Measurements from ENCODE around the gene CCBE1. TPM values are rescaled to one million over a fixed set of nuclear protein-coding genes. Genes with fewer than 3 reads are reported as not detected.
"Not testable (repeated sequence)": the region's sequence is repeated elsewhere in the genome, so short reads cannot be mapped to it uniquely, and the experiment has no call there.

Gene CCBE1
- total RNA-seq, 1 donor from 2014 or later = 1.8 TPM

GRCh38 chr18:59681521-59682004 lies 15.7 kb downstream of the CCBE1 start:
- DNase-seq (ENCODE audit: low spot score) = no peak

DNA sequence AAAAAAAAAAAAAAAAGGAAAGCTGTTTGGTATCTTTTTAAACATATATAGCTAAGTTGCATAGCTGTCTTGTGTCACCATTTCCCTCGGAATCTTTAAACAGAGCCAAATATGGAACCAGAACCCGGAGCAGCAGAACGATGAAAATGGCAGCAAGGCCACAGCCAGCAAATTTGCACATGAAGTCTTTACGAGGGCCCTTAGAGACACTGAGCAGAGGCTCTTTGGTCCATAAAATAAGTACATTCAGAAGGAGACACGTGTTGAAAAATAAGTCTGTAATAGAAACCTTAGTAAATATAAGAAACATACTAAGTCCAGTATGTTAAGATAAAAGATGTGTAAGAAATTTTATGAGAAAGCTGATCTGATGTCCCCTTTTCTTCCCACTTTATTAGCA lies 16.2 kb downstream of the CCBE1 start:
- no peak for DNase-seq (ENCODE audit: low spot score)

DNA sequence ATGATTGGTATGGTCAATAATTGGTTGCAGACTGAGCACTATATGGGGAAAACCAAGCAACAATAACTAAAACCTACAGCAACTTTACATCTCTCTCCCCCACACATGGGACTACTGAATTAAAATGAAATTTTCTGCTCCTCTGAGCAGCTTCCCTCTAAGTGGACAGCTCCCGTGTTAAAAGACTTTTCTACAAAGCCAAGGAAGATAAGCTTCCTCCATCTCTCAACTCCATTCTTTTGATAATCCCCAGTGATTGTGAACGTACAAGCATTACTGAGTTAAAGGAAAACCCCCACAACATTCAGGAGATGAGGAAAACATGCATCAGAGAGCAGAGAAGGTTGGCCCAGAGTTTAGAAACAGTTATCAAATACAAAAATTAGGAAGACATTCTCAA lies 21.9 kb downstream of the CCBE1 start:
- no peak for DNase-seq (ENCODE audit: low spot score)

- no peak for DNase-seq (ENCODE audit: low spot score)
These were observed 22.3 kb downstream of the CCBE1 start for GRCh38 chr18:59674903-59675270.

DNA sequence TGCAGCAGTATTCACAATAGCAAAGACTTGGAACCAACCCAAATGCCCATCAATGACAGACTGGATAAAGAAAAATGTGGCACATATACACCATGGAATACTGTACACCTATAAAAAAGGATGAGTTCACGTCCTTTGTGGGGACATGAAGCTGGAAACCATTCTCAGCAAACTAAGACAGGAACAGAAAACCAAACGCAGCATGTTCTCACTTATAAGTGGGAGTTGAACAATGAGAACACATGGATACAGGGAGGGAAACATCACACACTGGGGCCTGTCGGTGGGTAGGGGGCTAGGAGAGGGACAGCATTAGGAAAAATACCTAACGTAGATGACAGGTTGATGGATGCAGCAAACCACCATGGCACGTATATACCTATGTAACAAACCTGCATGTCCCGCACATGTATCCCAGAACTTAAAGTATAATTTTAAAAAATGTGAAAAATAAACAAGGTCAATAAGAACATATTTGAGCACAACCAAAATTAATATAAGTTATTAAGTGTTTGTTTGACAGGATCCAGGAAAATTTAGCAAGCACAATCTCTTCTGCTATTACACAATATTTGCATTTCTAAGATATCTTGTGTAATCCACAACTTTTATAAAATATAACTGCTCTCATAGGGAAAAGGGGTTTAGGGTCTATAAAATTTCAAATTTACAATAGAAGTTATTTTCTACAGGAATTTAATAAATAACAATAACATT lies 22.9 kb downstream of the CCBE1 start:
- DNase-seq (ENCODE audit: low spot score) = no peak

- DNase-seq (ENCODE audit: low spot score) = no peak
These were observed 24.9 kb downstream of the CCBE1 start for GRCh38 chr18:59672235-59672711.

DNA sequence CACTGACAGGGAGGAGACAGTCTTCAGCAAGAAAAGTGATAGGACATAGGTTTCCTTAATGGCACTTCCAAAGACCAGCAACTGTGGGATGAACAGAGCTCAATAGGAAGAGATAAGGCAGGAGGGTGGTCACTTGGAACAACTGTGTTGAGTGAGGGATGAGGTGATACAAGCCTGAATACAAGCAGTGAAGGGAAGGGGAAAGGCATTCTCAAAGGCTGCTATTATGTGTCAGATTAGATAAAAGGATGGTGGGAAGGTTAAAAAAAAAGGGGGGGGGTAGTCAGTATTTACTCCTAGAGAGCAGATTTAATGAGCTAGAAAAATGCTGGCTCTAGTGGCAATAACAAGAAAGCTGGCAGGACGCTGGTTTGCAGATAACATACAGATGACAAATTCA lies 25.7 kb downstream of the CCBE1 start:
- DNase-seq (ENCODE audit: low spot score) = no peak

DNA sequence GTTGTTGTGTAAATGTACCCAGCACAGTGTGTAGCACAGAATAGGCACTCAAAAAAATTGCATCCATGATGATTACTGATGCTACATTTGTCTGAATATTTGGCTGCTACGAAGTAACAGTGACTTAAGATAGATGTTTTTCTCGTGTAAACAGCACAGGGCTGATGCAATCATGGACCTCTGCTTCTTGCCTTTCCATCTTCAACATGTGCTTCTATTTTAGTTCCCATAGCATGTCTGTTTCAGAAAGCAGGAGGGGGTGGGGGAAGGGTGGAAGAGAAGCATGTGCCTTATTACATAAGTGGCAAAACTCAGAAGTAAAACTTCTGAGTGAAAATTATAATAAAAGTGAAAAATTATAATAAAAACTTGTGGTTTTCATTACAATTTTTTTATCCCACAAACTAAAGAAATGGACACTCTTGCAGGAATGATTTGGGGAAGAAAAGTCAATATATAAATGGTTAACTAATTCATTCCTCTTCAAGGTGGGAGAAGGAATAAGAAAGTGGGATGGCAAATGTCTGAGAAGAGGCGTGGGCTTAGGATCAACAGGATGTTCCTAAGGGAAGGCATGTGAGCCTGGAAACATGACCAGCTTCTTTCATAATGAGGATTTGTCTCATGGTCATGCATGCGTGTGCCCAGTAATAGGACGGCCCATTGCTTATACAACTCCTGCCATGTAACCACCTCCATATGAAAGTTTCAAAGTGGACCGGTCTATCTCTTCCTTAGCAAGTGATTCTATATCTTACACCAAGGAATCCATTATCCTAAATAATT lies 27.2 kb downstream of the CCBE1 start:
- DNase-seq (ENCODE audit: low spot score) = no peak

DNA sequence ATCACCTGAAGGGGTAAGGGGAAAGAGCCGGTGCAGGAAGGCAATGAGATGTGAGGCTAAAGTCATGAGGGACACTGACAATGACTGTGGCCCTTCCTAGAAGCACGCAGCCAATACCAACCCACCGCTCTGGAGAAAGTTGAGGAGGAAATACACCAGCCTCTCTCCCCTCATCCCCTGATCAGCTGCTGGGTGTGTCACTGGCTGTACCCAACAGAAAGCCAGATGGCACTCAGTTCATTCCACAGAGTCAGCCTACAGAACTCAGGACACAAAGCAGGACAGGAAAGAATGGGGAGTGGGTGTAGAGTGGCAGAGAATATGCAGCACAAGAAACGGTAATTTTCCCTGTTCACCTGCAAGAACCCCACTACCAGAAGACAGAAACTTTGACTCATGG lies 29.7 kb downstream of the CCBE1 start:
- DNase-seq (ENCODE audit: low spot score) = no peak

DNA sequence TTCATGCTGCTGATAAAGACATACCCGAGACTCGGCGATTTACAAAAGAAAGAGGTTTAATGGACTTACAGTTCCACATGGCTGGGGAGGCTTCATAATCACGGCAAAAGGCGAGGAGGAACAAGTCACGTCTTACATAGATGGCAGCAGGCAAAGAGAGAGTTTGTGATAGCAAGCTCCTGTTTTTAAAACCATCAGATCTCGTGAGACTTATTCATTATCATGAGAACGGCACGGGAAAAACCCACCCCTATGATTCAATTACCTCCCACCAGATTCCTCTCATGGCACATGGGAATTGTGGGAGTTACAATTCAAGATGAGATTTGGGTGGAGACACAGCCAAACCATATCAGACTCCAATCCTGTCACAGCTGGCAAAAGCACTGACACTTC lies 31.2 kb downstream of the CCBE1 start:
- DNase-seq (ENCODE audit: low spot score) = not testable (repeated sequence)

GRCh38 chr18:59665057-59666006 lies 31.9 kb downstream of the CCBE1 start:
- no peak for DNase-seq (ENCODE audit: low spot score)

GRCh38 chr18:59664329-59664728 lies 32.9 kb downstream of the CCBE1 start:
- DNase-seq (ENCODE audit: low spot score) = no peak

GRCh38 chr18:59663096-59663495 lies 34.1 kb downstream of the CCBE1 start:
- no peak for DNase-seq (ENCODE audit: low spot score)

DNA sequence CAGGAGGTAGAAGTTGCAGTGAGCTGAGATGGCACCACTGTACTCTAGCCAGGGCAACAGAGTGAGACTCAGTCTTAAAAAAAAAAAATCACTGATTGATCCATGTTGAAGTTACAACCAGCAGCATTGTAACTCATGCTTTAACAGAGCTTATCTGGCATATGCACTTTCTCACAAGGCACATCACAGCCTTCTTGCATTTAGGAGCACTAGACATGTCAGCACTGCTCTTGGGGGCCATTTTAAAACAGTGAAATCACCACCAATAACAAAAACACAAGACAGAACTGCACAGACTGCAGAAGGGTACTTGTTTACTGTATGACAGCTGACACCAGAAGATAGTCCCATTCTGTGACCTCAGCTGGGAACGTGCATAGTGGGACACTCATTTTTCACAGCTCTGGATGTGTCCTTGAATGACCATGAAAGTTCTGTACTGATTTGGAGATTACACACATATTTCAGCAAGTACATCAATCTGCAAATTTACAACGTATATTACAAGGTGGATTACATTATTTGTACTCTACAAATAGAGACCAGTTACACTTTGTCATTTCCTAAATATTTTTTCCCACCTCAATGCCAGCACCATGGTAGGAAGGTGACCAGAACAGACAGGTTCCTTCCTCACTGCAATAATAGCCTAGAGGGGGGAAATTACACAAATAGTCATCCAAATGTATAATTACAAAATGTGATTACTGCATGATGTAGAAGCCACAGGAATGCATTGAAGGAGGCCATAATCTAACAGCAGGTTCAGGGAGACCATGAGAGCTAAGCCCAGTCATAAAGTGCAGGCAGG lies 35.1 kb downstream of the CCBE1 start:
- DNase-seq (ENCODE audit: low spot score) = no peak

DNA sequence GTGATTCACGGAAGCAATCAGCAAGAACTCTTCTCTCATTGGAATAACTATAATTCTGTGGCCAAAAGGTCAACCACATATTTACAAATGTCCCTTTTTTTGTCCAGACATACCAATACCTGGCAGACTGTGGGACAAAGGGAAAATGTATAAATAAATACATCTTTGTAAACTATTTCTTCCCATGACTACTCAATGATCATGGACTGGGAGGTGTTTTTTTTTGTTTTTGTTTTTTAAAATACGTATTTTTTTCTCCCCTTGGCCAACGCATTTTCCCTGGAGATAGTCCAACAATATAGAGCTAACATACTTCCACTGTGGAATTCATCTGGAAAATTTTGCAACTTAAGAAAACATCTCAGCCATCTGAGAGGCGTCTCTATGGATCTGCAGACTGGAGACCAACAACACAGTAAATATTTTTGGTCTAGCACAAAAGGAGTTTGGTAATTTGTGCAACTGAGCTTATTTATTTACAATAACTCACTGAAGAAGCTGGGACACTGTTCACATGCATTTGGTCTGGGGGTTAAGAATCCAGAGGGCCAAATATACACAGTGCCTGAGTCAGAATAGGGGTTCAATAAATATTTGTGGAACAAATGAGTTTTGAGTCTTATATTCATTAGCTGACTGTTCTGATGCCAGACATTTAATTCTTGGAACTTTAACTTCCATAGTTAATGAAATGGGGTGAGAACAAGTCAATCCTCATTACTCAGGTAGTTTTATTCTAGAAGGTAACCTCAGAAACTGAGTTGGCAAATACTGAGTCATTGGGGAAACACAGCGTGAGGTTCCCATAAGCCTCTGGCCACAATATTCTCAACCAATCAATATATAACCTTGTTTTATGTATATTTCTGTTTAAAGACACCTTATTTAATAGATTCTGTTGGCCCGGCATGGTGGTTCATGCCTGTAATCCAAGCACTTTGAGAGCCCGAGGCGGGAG lies 36.2 kb downstream of the CCBE1 start:
- DNase-seq (ENCODE audit: low spot score) = no peak

- no peak for DNase-seq (ENCODE audit: low spot score)
These were observed 36.9 kb downstream of the CCBE1 start for GRCh38 chr18:59660366-59660765.

GRCh38 chr18:59659508-59660170 lies 37.6 kb downstream of the CCBE1 start:
- no peak for DNase-seq (ENCODE audit: low spot score)

DNA sequence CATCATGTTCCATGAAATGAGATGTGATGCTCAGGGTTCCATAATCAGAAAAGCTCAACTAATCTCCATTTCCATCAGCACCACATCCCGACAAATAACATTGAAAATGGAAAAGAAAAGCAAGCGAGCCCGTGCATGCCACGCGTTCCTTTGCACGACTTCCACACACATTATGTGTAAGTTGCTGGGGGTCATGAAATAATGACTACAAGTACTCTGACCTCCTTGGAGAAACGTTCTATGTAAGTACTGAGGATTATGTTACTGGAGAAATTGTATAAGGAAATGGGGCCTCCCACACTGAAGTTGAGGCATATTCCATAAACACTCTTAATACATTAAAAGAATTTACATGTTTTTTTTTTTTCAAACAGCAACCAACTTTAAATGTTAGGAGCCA lies 38.3 kb downstream of the CCBE1 start:
- DNase-seq (ENCODE audit: low spot score) = no peak

DNA sequence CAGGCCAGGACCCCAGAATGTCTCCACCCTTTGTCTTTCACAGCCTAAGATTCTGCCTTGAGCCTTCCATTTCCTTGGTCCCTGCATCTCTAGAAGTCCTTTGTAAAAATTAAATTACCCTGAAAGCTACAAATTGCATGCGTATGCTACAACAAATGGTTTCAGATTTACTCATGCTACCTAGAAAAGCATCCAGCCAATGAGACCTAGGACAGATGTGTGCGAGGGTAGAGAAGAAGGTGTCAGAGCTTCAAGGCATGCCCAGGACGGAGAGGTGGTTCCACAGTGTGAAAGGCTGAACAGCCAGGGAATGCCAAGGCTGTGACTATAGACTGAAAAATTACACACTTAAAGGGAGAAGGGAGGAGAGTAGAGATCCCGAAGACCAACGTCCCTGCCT lies 40.2 kb downstream of the CCBE1 start:
- DNase-seq (ENCODE audit: low spot score) = no peak
